ENCODE results near the gene TAGLN2.

DNA sequence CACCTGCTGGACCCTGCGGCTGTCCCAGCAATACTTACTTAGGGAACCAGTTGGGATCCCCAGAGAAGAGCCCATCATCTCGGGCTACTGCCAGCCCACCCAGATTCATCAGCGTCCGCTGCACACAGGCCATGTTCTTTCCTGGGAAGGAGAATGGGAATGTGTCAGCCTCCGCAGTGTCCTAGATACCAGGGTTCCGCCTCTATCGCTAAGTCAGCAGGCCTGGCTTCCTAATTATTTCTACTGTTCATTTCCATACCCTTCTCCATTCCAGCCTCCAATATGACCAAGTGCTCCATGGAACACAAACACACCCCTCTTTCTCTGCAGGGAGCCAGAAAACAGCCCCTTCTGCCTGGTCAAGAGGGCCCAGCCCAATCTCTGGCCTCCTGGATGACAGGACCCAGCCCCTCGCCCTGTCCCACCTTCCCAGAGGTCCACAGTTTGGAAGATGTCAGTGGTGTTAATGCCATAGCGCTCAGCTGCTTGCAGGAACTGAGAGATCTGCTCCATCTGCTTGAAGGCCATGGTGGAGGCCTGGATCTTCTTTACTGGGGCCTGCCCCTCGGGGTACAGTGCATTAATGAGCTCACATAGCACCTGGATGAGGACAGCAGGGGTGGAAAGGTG is 6.0 kb downstream of the TAGLN2 start:
- TF ChIP-seq MYC (IDR thresholded peaks at IDR 0.05; ENCODE audit: borderline replicate concordance, low read length), result no peak
- no peak for TF ChIP-seq EP300 (IDR thresholded peaks at IDR 0.05)
- TF ChIP-seq, protein P1, sequence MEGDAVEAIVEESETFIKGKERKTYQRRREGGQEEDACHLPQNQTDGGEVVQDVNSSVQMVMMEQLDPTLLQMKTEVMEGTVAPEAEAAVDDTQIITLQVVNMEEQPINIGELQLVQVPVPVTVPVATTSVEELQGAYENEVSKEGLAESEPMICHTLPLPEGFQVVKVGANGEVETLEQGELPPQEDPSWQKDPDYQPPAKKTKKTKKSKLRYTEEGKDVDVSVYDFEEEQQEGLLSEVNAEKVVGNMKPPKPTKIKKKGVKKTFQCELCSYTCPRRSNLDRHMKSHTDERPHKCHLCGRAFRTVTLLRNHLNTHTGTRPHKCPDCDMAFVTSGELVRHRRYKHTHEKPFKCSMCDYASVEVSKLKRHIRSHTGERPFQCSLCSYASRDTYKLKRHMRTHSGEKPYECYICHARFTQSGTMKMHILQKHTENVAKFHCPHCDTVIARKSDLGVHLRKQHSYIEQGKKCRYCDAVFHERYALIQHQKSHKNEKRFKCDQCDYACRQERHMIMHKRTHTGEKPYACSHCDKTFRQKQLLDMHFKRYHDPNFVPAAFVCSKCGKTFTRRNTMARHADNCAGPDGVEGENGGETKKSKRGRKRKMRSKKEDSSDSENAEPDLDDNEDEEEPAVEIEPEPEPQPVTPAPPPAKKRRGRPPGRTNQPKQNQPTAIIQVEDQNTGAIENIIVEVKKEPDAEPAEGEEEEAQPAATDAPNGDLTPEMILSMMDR (IDR thresholded peaks at IDR 0.05), result no peak

All from A549 (cell line).